ENCODE measurements around the gene USP15. TPM values are rescaled to one million over a fixed set of nuclear protein-coding genes. Genes with fewer than 3 reads are reported as not detected.

Gene USP15
- total and polyA plus RNA-seq, 2 of the 8 experiments (the other 6 are each of a cell fraction or from before 2014, with no cell fraction given), result 12.7 to 38.6 TPM

DNA sequence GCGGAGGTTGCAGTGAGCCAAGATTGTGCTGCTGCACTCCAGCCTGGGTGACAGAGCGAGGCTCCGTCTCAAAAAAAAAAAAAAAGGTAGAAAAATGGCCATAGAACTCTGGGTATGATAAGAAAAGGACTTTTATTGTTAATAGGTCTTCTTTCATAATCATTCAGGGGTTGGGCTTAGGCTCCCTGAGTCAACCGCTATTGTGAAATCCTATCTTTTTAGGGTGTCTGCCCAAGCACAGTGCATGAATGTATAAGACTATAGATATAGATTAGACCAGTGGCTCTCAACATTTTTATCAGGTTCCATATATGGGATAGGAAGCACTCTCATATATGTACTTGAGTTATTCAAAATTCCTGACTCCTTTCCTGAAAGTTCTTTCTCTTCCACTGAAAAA lies 48.7 kb upstream of the USP15 start:
- FAIRE-seq, result no peak
- POLR2A ChIA-PET (ENCODE audit: partially characterized antibody), result no interaction called here

More for the DNA sequence above, 48.7 kb upstream of the USP15 start:
- no peak overlapping the region for H3K56ac ChIP-seq (replicated peaks; ENCODE audit: insufficient read length, low read depth, low read length)
- no peaks in the 10 kb centered on the region for H3K9me3 ChIP-seq (ENCODE audit: insufficient read depth in 2 of 2, low read depth in 1 of 2, low read length in 1 of 2)
- CTCF ChIA-PET (ENCODE audit: partially characterized antibody), result interaction anchor here (1.0 to 2.0 kb wide), 6 partner anchors 10 to 566 kb away, joined by 3 to 9 read pairs (median 4); no protein-coding TSS in a partner anchor
- H2BK120ac ChIP-seq (replicated peaks; ENCODE audit: low read depth, low read length), result no peak overlapping the region
- no peak overlapping the region for H3K18ac ChIP-seq (ENCODE audit: extremely low read depth, low read length)
- no peak overlapping the region for H4K8ac ChIP-seq (ENCODE audit: extremely low read depth, insufficient read depth, low read length)
- H3K4ac ChIP-seq (replicated peaks; ENCODE audit: insufficient read length, low read depth, low read length), result no peak overlapping the region
- no peak overlapping the region for H4K5ac ChIP-seq (ENCODE audit: insufficient read length, low read depth, low read length)
- no peak overlapping the region for H3K9ac ChIP-seq (replicated peaks in 1 of 4; ENCODE audit: extremely low read depth in 1 of 4, low read depth in 3 of 4, low read length in 3 of 4)
- no peak overlapping the region for H3K4me2 ChIP-seq (ENCODE audit: insufficient read depth in 1 of 2, low read depth in 2 of 2, low read length in 2 of 2)
- H2BK12ac ChIP-seq (ENCODE audit: low read depth, low read length), result no peak overlapping the region
- no peaks in the 10 kb centered on the region for H3K23me2 ChIP-seq (ENCODE audit: low read depth, low read length)
- H3K79me1 ChIP-seq (ENCODE audit: low read depth, low read length), result no peaks in the 10 kb centered on the region
- H3K27ac ChIP-seq (ENCODE audit: low read depth, low read length), result no peak overlapping the region
- no peak overlapping the region for H3K14ac ChIP-seq (ENCODE audit: insufficient read length)
- 90% methylated on average over 2 of the region's 4 CpGs; no CpG with 5 or more reads in 1 of the 2 experiments for WGBS, 2 experiments (ENCODE audit: extremely low coverage in 1 of 2, insufficient coverage in 1 of 2, insufficient read length in 1 of 2, insufficient replicate concordance in 2 of 2, low coverage in 1 of 2, low lambda C conversion rate in 2 of 2, missing lambda C conversion rate in 1 of 2)
- no peak overlapping the region for H2AFZ ChIP-seq (ENCODE audit: low read length)
- H2BK5ac ChIP-seq (ENCODE audit: low read depth, low read length), result no peak overlapping the region
- H4K20me1 ChIP-seq (replicated peaks in 1 of 2; ENCODE audit: control insufficient read depth in 1 of 2, insufficient read depth in 2 of 2, low read length in 2 of 2), result no peaks in the 10 kb centered on the region
- no peaks in the 10 kb centered on the region for H3K27me3 ChIP-seq (replicated peaks in 1 of 4; ENCODE audit: control insufficient read depth in 3 of 4, extremely low read depth in 1 of 4, insufficient read depth in 3 of 4, low read length in 3 of 4)
- no peaks in the 10 kb centered on the region for H3K36me3 ChIP-seq (ENCODE audit: control insufficient read depth in 2 of 4, insufficient read depth in 4 of 4, low read length in 3 of 4)
- H2AK5ac ChIP-seq (ENCODE audit: low read depth, low read length), result no peak overlapping the region
- H3K23ac ChIP-seq (ENCODE audit: insufficient read length), result no peak overlapping the region
- no peak for DNase-seq (ENCODE audit: low read depth in 1 of 2, low spot score in 2 of 2)
- H3K79me2 ChIP-seq (ENCODE audit: control insufficient read depth in 1 of 2, insufficient read depth in 2 of 2, low read length in 2 of 2), result no peaks in the 10 kb centered on the region
- H2BK15ac ChIP-seq (ENCODE audit: low read length), result no peak overlapping the region
- H4K91ac ChIP-seq (replicated peaks; ENCODE audit: insufficient read length, low read length), result no peak overlapping the region
- H3K4me3 ChIP-seq (ENCODE audit: extremely low read depth in 1 of 4, insufficient read depth in 2 of 4, low read depth in 3 of 4, low read length in 4 of 4), result no peak overlapping the region
- no peaks in the 10 kb centered on the region for H3K4me1 ChIP-seq (replicated peaks in 1 of 4; ENCODE audit: control insufficient read depth in 3 of 4, insufficient read depth in 4 of 4, low read length in 3 of 4)
- H2BK20ac ChIP-seq (ENCODE audit: low read length), result no peak overlapping the region
- TF ChIP-seq CTCF (IDR thresholded peaks at IDR 0.05; ENCODE audit: control extremely low read depth in 1 of 3, insufficient read depth in 1 of 3, low read depth in 1 of 3, low read length in 3 of 3) (no peak), RNF2 (IDR thresholded peaks at IDR 0.05; ENCODE audit: borderline replicate concordance, low read depth, low read length, missing control alignments, poor library complexity, severe bottlenecking) (no peak), CREB1 (IDR thresholded peaks at IDR 0.05) (no peak), CTBP2 (IDR thresholded peaks at IDR 0.05; ENCODE audit: borderline replicate concordance, insufficient read depth, insufficient read length, low read length) (no peak)

Data from H1 (cell line).